Loucy (cell line): ENCODE results near the gene ORAI1.

ENCODE experiments used
- EZH2phosphoT487 ChIP-seq: fragments of 200-600 bp; IDR thresholded peaks from 2 replicates; pipeline ENCODE4 v1.6.1; 2018; ENCODE audit warnings: antibody characterized with exemption, mild to moderate bottlenecking, moderate library complexity, borderline replicate concordance
- TF ChIP-seq, protein P1 (sequence below): fragments of 200-600 bp; sonication (generic); conservative IDR thresholded peaks from 2 replicates; pipeline ENCODE4 v1.5.1; 2014; ENCODE audit warnings: mild to moderate bottlenecking, antibody characterized with exemption, low read length

DNA sequence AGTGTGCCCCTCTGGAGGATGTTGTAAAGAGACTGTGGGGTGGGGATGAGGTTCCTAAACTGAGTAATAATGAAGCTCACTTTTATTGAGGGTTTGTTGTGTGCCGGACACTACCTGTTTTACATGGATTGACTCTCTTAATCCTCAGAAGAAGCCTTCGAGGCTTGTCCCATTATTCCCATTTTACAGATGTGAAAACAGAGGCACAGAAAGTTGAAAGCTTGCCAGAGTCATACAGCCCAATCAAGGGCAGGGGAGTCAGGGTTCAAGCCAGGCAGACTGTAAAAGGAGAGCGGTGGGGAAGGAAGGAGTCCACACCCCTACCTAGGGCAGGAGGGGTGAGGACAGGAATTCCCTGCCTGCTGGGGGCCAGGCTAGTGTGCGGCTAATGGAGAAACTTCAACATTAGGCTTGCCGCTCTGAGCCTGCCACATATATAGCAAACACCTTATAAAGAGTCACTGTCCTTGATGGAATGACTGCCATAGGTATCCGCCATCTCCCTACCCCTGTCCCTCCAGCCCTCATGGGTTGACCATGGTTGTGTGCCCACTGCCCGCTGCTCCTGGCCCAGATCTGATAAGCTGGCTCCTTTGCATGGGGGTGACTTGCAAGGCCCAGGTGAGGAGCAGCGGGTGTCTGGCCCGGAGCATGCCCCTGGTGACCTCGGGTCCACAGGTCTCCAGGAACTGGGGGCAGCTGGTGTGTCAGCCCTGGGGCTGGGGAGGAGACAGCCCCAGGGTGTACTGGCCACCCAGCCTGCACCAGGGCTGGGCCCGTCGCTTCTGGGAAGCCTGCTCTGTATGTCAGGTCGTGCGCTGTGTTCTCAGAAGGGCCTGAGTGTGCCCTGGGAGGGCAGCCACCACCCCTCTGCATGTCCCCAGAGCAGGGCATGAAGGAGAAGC lies 12.2 kb downstream of the ORAI1 start:
- TF ChIP-seq, protein P1, sequence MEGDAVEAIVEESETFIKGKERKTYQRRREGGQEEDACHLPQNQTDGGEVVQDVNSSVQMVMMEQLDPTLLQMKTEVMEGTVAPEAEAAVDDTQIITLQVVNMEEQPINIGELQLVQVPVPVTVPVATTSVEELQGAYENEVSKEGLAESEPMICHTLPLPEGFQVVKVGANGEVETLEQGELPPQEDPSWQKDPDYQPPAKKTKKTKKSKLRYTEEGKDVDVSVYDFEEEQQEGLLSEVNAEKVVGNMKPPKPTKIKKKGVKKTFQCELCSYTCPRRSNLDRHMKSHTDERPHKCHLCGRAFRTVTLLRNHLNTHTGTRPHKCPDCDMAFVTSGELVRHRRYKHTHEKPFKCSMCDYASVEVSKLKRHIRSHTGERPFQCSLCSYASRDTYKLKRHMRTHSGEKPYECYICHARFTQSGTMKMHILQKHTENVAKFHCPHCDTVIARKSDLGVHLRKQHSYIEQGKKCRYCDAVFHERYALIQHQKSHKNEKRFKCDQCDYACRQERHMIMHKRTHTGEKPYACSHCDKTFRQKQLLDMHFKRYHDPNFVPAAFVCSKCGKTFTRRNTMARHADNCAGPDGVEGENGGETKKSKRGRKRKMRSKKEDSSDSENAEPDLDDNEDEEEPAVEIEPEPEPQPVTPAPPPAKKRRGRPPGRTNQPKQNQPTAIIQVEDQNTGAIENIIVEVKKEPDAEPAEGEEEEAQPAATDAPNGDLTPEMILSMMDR, result no peak
- no peak for TF ChIP-seq EZH2phosphoT487
